ENCODE results near the gene SPOCK3.

DNA sequence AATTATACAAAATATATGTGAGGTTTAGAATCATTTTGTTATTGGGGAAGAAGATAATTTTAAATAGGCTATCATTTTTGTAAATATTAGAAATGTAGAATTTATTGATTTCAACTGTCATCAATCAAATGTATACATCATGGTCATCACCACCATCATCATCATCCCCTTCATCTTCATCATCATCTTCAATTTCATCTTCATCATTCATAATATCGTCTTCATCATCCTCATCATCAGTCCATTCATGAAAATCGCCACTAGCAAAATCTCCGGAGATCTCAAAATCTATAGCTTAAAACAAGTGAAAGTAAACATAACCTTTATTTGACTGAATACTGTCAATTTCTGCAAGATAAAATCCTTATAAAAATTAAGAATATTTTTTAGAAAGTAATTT, 499.5 kb downstream of the SPOCK3 start:
- TF ChIP-seq, protein P1, sequence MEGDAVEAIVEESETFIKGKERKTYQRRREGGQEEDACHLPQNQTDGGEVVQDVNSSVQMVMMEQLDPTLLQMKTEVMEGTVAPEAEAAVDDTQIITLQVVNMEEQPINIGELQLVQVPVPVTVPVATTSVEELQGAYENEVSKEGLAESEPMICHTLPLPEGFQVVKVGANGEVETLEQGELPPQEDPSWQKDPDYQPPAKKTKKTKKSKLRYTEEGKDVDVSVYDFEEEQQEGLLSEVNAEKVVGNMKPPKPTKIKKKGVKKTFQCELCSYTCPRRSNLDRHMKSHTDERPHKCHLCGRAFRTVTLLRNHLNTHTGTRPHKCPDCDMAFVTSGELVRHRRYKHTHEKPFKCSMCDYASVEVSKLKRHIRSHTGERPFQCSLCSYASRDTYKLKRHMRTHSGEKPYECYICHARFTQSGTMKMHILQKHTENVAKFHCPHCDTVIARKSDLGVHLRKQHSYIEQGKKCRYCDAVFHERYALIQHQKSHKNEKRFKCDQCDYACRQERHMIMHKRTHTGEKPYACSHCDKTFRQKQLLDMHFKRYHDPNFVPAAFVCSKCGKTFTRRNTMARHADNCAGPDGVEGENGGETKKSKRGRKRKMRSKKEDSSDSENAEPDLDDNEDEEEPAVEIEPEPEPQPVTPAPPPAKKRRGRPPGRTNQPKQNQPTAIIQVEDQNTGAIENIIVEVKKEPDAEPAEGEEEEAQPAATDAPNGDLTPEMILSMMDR (IDR thresholded peaks at IDR 0.05): no peak
- TF ChIP-seq, protein P2, sequence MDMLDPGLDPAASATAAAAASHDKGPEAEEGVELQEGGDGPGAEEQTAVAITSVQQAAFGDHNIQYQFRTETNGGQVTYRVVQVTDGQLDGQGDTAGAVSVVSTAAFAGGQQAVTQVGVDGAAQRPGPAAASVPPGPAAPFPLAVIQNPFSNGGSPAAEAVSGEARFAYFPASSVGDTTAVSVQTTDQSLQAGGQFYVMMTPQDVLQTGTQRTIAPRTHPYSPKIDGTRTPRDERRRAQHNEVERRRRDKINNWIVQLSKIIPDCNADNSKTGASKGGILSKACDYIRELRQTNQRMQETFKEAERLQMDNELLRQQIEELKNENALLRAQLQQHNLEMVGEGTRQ (CRISPR knock-in tag; IDR thresholded peaks at IDR 0.05): no peak
- TF ChIP-seq, protein P3, sequence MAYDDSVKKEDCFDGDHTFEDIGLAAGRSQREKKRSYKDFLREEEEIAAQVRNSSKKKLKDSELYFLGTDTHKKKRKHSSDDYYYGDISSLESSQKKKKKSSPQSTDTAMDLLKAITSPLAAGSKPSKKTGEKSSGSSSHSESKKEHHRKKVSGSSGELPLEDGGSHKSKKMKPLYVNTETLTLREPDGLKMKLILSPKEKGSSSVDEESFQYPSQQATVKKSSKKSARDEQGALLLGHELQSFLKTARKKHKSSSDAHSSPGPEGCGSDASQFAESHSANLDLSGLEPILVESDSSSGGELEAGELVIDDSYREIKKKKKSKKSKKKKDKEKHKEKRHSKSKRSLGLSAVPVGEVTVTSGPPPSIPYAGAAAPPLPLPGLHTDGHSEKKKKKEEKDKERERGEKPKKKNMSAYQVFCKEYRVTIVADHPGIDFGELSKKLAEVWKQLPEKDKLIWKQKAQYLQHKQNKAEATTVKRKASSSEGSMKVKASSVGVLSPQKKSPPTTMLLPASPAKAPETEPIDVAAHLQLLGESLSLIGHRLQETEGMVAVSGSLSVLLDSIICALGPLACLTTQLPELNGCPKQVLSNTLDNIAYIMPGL (CRISPR knock-in tag; IDR thresholded peaks at IDR 0.05): no peak
- TF ChIP-seq, protein P4, sequence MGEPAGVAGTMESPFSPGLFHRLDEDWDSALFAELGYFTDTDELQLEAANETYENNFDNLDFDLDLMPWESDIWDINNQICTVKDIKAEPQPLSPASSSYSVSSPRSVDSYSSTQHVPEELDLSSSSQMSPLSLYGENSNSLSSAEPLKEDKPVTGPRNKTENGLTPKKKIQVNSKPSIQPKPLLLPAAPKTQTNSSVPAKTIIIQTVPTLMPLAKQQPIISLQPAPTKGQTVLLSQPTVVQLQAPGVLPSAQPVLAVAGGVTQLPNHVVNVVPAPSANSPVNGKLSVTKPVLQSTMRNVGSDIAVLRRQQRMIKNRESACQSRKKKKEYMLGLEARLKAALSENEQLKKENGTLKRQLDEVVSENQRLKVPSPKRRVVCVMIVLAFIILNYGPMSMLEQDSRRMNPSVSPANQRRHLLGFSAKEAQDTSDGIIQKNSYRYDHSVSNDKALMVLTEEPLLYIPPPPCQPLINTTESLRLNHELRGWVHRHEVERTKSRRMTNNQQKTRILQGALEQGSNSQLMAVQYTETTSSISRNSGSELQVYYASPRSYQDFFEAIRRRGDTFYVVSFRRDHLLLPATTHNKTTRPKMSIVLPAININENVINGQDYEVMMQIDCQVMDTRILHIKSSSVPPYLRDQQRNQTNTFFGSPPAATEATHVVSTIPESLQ (CRISPR knock-in tag; IDR thresholded peaks at IDR 0.05): no peak
- TF ChIP-seq, protein P5, sequence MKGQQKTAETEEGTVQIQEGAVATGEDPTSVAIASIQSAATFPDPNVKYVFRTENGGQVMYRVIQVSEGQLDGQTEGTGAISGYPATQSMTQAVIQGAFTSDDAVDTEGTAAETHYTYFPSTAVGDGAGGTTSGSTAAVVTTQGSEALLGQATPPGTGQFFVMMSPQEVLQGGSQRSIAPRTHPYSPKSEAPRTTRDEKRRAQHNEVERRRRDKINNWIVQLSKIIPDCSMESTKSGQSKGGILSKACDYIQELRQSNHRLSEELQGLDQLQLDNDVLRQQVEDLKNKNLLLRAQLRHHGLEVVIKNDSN (CRISPR knock-in tag; IDR thresholded peaks at IDR 0.05): no peak
- TF ChIP-seq, protein P6, sequence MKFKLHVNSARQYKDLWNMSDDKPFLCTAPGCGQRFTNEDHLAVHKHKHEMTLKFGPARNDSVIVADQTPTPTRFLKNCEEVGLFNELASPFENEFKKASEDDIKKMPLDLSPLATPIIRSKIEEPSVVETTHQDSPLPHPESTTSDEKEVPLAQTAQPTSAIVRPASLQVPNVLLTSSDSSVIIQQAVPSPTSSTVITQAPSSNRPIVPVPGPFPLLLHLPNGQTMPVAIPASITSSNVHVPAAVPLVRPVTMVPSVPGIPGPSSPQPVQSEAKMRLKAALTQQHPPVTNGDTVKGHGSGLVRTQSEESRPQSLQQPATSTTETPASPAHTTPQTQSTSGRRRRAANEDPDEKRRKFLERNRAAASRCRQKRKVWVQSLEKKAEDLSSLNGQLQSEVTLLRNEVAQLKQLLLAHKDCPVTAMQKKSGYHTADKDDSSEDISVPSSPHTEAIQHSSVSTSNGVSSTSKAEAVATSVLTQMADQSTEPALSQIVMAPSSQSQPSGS (CRISPR knock-in tag; IDR thresholded peaks at IDR 0.05; ENCODE audit: borderline replicate concordance, low read depth): no peak
- TF ChIP-seq, protein P7, sequence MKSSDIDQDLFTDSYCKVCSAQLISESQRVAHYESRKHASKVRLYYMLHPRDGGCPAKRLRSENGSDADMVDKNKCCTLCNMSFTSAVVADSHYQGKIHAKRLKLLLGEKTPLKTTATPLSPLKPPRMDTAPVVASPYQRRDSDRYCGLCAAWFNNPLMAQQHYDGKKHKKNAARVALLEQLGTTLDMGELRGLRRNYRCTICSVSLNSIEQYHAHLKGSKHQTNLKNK (CRISPR knock-in tag; IDR thresholded peaks at IDR 0.05): no peak
- TF ChIP-seq FOXP1 (CRISPR knock-in tag; IDR thresholded peaks at IDR 0.05; ENCODE audit: borderline replicate concordance) (no peak), KAT7 (CRISPR knock-in tag; IDR thresholded peaks at IDR 0.05; ENCODE audit: borderline replicate concordance) (no peak), ZNF416 (CRISPR knock-in tag; IDR thresholded peaks at IDR 0.05) (no peak), ELF4 (CRISPR knock-in tag; IDR thresholded peaks at IDR 0.05; ENCODE audit: low read depth) (no peak), IRF2 (CRISPR knock-in tag; IDR thresholded peaks at IDR 0.05; ENCODE audit: borderline replicate concordance, low read depth) (no peak), NR2C2 (CRISPR knock-in tag; IDR thresholded peaks at IDR 0.05) (no peak)
- TF ChIP-seq, protein P8, sequence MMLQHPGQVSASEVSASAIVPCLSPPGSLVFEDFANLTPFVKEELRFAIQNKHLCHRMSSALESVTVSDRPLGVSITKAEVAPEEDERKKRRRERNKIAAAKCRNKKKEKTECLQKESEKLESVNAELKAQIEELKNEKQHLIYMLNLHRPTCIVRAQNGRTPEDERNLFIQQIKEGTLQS (CRISPR knock-in tag; conservative IDR thresholded peaks at IDR 0.05): no peak

All from WTC11 (cell line).